ACC112 (cell line): ENCODE results near the gene PGM2.

Source experiments
- H2AFZ ChIP-seq: fragments of 200-600 bp; sonication (generic); one replicate; pipeline ENCODE4 v1.6.0; 2017; ENCODE audit warnings: antibody characterized with exemption, low read length; ENCODE audit not compliant: unreplicated experiment
- H3K27ac ChIP-seq: fragments of 200-600 bp; sonication (generic); 2 replicates; pipeline ENCODE4 v1.5.1; 2014; ENCODE audit warnings: low read depth, mild to moderate bottlenecking, antibody characterized with exemption, low read length, moderate library complexity
- H3K27me3 ChIP-seq: fragments of 200-600 bp; sonication (generic); 2 replicates; pipeline ENCODE4 v1.6.1; 2014; ENCODE audit warnings: mild to moderate bottlenecking, antibody characterized with exemption, low read length, moderate library complexity, mixed read lengths; ENCODE audit not compliant: insufficient read depth
- H3K36me3 ChIP-seq: fragments of 200-600 bp; sonication (generic); 2 replicates; pipeline ENCODE4 v1.6.1; 2016; ENCODE audit warnings: mild to moderate bottlenecking, antibody characterized with exemption, low read length, moderate library complexity, mixed read lengths; ENCODE audit not compliant: insufficient read depth
- H3K4me1 ChIP-seq: fragments of 200-600 bp; sonication (generic); one replicate; pipeline ENCODE4 v1.6.1; 2016; ENCODE audit warnings: low read length, mixed read lengths; ENCODE audit not compliant: insufficient read depth, unreplicated experiment, control insufficient read depth
- H3K4me3 ChIP-seq: fragments of 200-600 bp; sonication (generic); 2 replicates; pipeline ENCODE4 v1.5.1; 2014; ENCODE audit warnings: mild to moderate bottlenecking, low read depth, low read length
- H3K79me2 ChIP-seq: fragments of 200-600 bp; sonication (generic); one replicate; pipeline ENCODE4 v1.6.0; 2016; ENCODE audit warnings: low read length; ENCODE audit not compliant: control insufficient read depth, unreplicated experiment, insufficient read depth

The PGM2 gene

DNA sequence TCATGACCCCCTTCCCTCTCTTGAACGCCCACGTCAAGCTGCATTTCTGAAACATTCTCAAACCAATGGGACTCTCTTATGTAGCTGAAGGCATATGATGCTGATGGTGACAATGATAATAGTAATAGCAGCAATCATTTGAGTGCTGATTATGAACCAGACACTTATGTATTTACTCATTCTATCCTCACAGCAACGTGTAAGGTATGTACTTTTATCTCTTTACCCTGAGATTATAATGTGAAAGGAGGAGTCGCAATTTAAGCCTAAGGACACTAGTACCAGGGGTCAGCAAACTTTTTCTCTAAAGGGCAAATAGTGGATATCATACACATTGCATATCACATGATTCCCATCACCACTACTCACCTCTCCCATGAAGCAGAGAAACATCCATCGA is 8.5 kb downstream of the PGM2 start:
- no peak overlapping the region for H3K4me3 ChIP-seq

DNA sequence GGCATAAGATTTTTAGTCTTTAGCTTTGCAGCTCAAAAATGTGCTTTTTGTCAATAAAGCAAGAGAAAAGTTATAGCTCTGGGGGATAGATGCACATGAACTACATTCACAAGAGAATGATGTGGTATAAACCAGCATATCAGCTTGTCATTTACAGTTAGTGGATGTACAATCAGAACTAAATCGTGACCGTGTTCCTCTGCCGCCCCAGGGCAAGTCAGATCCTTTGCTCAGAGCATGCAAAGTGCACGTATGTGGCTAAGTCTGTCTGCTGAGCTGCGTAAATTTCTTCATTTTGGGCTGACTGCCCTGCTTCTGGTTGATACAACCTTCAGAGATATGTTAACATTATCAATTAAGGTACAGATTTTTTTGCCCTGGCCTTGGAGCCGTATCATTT is 9.3 kb downstream of the PGM2 start:
- Histone ChIP-seq H3K4me3 (no peak overlapping the region), H3K4me1 (peaks cover 9% of the 10 kb centered on the region), H3K27ac (no peak overlapping the region), H3K27me3 (no peaks in the 10 kb centered on the region), H2AFZ (no peak overlapping the region), H3K79me2 (no peaks in the 10 kb centered on the region), H3K36me3 (peaks cover 39% of the 10 kb centered on the region)

More for the DNA sequence above, 8.5 kb downstream of the PGM2 start:
- Histone ChIP-seq H3K36me3 (peaks cover 45% of the 10 kb centered on the region), H3K4me1 (peaks cover 9% of the 10 kb centered on the region), H3K27me3 (no peaks in the 10 kb centered on the region), H3K79me2 (no peaks in the 10 kb centered on the region), H2AFZ (no peak overlapping the region), H3K27ac (no peak overlapping the region)

DNA sequence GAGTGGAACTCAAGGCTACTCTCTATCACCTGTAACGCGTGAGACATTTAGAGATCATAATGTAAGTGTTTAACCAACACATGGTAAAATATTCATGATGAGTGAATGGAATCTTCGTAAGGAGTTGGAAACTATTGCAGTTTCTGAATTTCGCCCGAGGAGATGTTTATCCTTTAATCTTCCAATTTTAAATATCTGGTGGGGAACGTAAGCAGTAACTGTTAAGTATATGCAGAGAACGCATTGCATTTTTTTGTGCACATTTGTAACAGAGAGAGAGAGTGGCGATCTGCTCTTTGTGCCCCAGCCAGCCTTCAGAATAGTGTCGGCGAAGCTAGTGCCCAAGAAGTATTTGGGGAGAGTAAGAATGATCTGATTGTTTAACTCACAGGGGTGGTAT is 9.8 kb downstream of the PGM2 start:
- peaks cover 9% of the 10 kb centered on the region for H3K4me1 ChIP-seq
- no peak overlapping the region for H2AFZ ChIP-seq
- H3K27me3 ChIP-seq = no peaks in the 10 kb centered on the region
- no peak overlapping the region for H3K4me3 ChIP-seq
- H3K27ac ChIP-seq = no peak overlapping the region
- peaks cover 39% of the 10 kb centered on the region for H3K36me3 ChIP-seq
- no peaks in the 10 kb centered on the region for H3K79me2 ChIP-seq

DNA sequence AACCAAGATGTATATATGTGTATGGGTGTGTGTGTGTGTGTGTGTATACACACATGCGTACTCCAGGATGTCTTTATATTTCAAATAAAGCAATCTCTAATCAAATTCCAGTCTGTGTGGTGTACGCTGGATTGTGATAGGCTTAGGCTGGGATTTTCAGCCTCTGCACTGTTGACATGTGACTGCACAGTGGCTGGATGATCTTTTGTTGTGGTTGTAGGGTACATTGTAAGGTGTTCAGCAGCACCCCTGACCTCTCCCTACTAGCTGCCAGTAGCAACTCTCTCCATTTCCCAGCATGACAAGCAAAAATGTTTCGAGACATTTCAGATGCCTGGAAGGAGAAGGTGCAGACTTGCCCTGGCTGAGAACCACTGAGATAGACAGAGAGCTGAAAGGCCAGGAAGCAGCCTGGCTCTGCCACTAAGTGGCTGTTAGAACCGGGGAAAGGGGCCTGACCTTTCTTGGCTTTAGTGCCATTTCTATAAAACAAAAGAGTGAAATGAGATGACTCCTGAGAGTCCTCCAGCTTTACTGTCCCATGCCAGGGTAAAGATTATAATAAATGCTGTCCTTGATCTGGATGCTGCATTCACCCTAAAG is 10.5 kb downstream of the PGM2 start:
- peaks cover 9% of the 10 kb centered on the region for H3K4me1 ChIP-seq
- H3K27me3 ChIP-seq = no peaks in the 10 kb centered on the region
- no peak overlapping the region for H2AFZ ChIP-seq
- H3K36me3 ChIP-seq = peaks cover 41% of the 10 kb centered on the region
- no peak overlapping the region for H3K4me3 ChIP-seq
- H3K27ac ChIP-seq = peak overlapping the region; percentile 52
- H3K79me2 ChIP-seq = no peaks in the 10 kb centered on the region

DNA sequence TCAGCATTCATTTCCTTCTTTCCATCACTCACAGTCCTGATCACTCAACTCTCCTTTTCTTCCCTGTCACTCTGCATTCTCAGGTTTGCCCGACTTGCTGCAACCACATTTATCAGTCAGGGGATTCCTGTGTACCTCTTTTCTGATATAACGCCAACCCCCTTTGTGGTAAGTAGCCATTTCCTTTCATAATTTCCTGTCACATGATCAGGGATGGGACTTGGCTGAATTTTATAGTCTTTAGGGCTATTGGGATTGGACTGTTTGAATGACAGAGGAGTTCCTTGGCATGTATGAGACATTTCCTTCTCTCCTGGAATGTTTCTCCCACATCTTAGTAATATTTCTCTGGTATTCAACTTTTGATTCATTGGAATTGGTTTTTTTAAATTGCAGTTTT is 11.0 kb downstream of the PGM2 start:
- no peak overlapping the region for H2AFZ ChIP-seq
- peaks cover 9% of the 10 kb centered on the region for H3K4me1 ChIP-seq
- no peaks in the 10 kb centered on the region for H3K79me2 ChIP-seq
- H3K27me3 ChIP-seq = no peaks in the 10 kb centered on the region
- H3K27ac ChIP-seq = peak overlapping the region; percentile 52
- H3K36me3 ChIP-seq = peaks cover 38% of the 10 kb centered on the region
- no peak overlapping the region for H3K4me3 ChIP-seq

DNA sequence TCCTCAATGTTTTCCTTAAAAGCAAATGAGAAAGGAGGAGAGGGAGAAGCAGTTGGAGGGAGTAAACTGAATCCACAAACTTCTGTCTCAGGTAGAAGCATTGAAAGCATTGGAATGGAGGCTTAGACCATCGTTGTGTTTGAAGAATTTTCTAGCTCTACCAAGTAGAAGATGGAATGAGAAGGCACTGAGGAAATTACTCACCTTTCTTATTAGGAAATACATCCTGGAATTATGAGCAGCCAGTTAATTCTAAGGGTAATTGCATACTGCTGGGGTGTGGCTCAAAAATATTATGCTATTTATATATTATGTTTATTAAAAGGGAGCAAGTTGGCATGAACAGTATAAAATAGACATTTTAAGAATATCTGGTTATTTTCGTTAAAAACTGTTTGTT is 12.9 kb downstream of the PGM2 start:
- H2AFZ ChIP-seq = no peak overlapping the region
- H3K4me3 ChIP-seq = no peak overlapping the region

DNA sequence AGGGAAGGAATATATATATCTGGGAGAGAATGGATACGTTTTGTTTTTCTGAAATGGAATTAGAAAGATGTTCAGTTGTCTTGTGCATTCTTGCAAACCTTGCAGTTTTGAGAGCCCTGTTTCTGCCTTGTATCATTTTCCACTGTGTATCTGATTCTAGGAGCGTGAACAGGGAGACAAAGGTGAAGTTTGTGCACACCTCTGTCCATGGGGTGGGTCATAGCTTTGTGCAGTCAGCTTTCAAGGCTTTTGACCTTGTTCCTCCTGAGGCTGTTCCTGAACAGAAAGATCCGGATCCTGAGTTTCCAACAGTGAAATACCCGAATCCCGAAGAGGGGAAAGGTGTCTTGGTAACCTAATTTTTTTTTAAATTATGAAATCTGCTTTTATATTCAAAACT is 17.7 kb downstream of the PGM2 start:
- H3K4me1 ChIP-seq = no peaks in the 10 kb centered on the region
- no peak overlapping the region for H2AFZ ChIP-seq
- H3K27ac ChIP-seq = no peak overlapping the region
- peaks cover 33% of the 10 kb centered on the region for H3K36me3 ChIP-seq
- H3K79me2 ChIP-seq = no peaks in the 10 kb centered on the region
- H3K27me3 ChIP-seq = no peaks in the 10 kb centered on the region
- H3K4me3 ChIP-seq = no peak overlapping the region

More for the DNA sequence above, 12.9 kb downstream of the PGM2 start:
- no peaks in the 10 kb centered on the region for H3K27me3 ChIP-seq
- H3K4me1 ChIP-seq = peaks cover 9% of the 10 kb centered on the region
- H3K36me3 ChIP-seq = peaks cover 34% of the 10 kb centered on the region
- no peaks in the 10 kb centered on the region for H3K79me2 ChIP-seq
- no peak overlapping the region for H3K27ac ChIP-seq

DNA sequence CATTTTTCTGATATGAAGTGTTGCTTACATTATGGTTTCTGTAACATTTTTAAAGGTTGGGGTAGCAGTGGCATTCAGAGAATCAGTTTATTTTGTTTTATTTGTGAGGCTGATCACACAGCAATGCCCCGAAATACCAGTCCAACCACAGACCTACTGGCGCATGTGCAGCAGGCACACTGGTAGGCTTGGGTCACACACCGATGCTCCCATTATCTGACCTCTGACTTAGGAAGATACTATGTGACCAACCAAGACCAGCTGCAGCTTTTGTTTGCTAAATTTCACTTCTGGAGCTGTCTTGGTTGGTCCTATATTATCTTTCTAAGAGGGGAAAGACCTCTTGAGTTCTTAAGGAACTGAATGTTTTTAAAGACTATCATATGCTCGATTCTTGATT is 18.7 kb downstream of the PGM2 start:
- no peak overlapping the region for H3K27ac ChIP-seq
- H3K79me2 ChIP-seq = no peaks in the 10 kb centered on the region
- peaks cover 33% of the 10 kb centered on the region for H3K36me3 ChIP-seq
- H3K27me3 ChIP-seq = no peaks in the 10 kb centered on the region
- no peak overlapping the region for H3K4me3 ChIP-seq
- no peaks in the 10 kb centered on the region for H3K4me1 ChIP-seq
- no peak overlapping the region for H2AFZ ChIP-seq

DNA sequence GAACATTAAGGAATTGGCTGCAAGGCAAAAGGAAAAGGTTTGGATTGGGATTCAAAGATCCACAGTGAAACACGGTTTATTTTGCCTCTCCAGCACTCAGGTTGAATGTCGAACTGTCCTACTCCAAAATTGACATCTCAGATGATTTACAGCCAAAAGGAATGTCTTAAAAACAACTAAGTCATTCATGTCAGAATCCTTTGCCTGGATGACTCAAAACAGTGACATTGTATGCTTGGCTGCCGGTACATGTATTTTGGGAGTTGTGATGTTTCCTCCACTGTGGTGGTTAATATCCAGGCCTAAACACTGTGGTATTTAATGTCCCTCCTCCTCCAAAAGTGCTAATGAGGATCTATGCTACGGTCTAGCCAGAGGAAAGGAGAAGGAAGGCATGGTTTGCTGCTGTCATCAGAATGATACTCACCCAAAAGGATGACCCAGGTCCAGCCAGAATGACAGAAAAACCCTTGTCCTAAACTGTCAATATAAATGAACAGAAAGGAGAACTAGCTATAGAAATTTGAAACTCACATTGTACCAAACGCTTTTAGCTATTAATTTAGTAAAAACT is 20.9 kb downstream of the PGM2 start:
- H3K27me3 ChIP-seq = no peaks in the 10 kb centered on the region
- H3K79me2 ChIP-seq = no peaks in the 10 kb centered on the region
- no peak overlapping the region for H3K4me3 ChIP-seq
- H2AFZ ChIP-seq = no peak overlapping the region
- H3K27ac ChIP-seq = no peak overlapping the region
- H3K4me1 ChIP-seq = no peaks in the 10 kb centered on the region
- peaks cover 28% of the 10 kb centered on the region for H3K36me3 ChIP-seq

DNA sequence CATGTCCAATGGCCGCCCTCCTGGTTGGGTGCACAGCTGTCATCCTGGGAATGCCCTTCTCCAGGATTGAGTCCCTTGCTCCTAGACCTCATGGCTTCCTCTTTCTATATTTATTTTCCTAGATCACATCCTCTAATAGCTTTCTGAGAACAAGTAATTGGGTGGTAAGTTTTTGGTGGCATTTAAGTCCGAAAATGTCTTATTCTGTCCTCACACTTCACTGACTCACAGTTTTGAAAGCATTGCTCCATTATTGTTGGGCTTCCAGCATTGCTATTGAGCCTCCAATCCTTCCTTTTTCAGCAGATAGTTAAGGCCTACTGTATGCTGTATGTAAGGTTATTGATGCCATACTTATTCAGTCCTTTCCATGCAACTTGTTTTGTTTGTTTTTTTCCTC is 25.9 kb downstream of the PGM2 start:
- H3K36me3 ChIP-seq = peaks cover 12% of the 10 kb centered on the region

DNA sequence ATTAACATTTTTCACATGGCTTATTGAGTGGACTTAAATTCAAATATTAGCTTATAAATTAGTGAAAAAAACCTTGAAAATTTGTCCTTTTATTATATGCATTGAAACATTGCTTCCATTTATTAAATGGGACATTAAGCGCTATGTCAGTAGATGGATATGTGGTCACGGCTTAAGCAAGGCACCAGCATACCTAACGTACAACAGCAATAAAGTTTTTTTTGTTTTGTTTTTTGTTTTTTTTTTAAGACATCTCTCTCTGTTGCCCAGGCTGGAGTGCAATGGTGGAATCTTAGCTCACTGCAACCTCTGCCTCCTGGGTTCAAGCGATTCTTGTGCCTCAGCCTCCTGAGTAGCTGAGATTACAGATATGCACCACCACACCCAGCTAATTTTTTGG is 31.6 kb downstream of the PGM2 start:
- peaks cover 7% of the 10 kb centered on the region for H3K36me3 ChIP-seq
- H3K79me2 ChIP-seq = no peaks in the 10 kb centered on the region
- no peaks in the 10 kb centered on the region for H3K4me1 ChIP-seq
- H3K27ac ChIP-seq = no peak overlapping the region
- no peaks in the 10 kb centered on the region for H3K27me3 ChIP-seq
- no peak overlapping the region for H2AFZ ChIP-seq
- no peak overlapping the region for H3K4me3 ChIP-seq

More for the DNA sequence above, 25.9 kb downstream of the PGM2 start:
- Histone ChIP-seq H2AFZ (no peak overlapping the region), H3K4me1 (no peaks in the 10 kb centered on the region), H3K27me3 (no peaks in the 10 kb centered on the region), H3K4me3 (no peak overlapping the region), H3K27ac (no peak overlapping the region), H3K79me2 (no peaks in the 10 kb centered on the region)
